Lower leg skin (tissue), 4 donors: Measurements from ENCODE around the gene CCDC70. TPM values are rescaled to one million over a fixed set of nuclear protein-coding genes. Genes with fewer than 3 reads are reported as not detected.
"Not testable (repeated sequence)": the region's sequence is repeated elsewhere in the genome, so short reads cannot be mapped to it uniquely, and the experiment has no call there.

Experiments used
- DNase-seq, 2 donors: peaks; one replicate each; pipeline ENCODE4 v3.0.0-alpha.2; 2019; ENCODE audit warnings: low spot score in 2 of 2
- H3K4me3 ChIP-seq: fragments of 200-600 bp; sonication (generic); 2 replicates; pipeline ENCODE4 v1.5.1; 2017; ENCODE audit warnings: mild to moderate bottlenecking, low read depth; ENCODE audit not compliant: poor library complexity, severe bottlenecking
- POLR2A ChIP-seq, 2 donors: fragments of 450-650 bp; IDR thresholded peaks; one replicate each; pipeline ENCODE4 v1.6.1; 2016 to 2017; ENCODE audit warnings: antibody characterized with exemption in 2 of 2, mild to moderate bottlenecking in 1 of 2, moderate library complexity in 1 of 2
- WGBS, 2 donors: methylation state at CpG; one replicate each; pipeline ENCODE4 v1.1.5; 2018; 5-methylcytosine and 5-hydroxymethylcytosine counted together
- intact Hi-C: fragments of 100-400 bp; cut with DNase I; formaldehyde crosslinking; loops from one replicate; pipeline ENCODE4 v1.15.0; 2023; ENCODE audit warnings: low total_unique reads
- total RNA-seq, 4 donors: library from RNA; depleted of rRNA; stranded (reverse); fragments of >200 nt; gene quantifications; one replicate each; pipeline ENCODE4 v1.1.0, GENCODE V29; 2016
- TF ChIP-seq, protein P1 (sequence below), 3 donors: fragments of 450-650 bp; IDR thresholded peaks; one replicate each; pipeline ENCODE4 v1.5.1; 2016; ENCODE audit warnings: antibody characterized with exemption in 3 of 3, mild to moderate bottlenecking in 3 of 3, moderate library complexity in 2 of 3

Gene CCDC70
- total RNA-seq, 4 donors from 2014 or later: not detected

DNA sequence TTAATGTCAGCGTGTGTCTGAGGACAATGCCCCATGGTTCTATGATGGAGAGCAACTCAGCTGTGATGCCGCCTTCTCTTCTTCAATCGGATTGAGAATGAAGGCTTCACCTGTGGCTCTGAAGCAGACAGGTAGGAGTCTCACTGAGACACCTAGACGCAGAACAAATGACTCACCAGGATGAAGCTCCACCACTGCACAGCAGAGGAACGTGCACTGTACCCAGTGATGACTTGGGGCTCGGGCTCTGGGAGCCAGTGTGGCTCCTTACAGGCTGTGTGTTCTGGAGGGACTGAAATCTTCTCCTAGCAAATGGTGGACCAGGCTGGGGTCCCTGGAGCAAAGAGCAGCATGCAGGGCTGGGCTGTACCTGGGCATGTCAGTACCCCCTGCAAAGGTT lies 44.0 kb downstream of the CCDC70 start:
- intact Hi-C loops: no loop called here
- 62 to 94% methylated on average over 6 of the region's 6 CpGs for WGBS, 2 donors
- TF ChIP-seq, protein P1, sequence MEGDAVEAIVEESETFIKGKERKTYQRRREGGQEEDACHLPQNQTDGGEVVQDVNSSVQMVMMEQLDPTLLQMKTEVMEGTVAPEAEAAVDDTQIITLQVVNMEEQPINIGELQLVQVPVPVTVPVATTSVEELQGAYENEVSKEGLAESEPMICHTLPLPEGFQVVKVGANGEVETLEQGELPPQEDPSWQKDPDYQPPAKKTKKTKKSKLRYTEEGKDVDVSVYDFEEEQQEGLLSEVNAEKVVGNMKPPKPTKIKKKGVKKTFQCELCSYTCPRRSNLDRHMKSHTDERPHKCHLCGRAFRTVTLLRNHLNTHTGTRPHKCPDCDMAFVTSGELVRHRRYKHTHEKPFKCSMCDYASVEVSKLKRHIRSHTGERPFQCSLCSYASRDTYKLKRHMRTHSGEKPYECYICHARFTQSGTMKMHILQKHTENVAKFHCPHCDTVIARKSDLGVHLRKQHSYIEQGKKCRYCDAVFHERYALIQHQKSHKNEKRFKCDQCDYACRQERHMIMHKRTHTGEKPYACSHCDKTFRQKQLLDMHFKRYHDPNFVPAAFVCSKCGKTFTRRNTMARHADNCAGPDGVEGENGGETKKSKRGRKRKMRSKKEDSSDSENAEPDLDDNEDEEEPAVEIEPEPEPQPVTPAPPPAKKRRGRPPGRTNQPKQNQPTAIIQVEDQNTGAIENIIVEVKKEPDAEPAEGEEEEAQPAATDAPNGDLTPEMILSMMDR (IDR thresholded peaks at IDR 0.05): no peak
- no peak for TF ChIP-seq POLR2A (IDR thresholded peaks at IDR 0.05)
- no peak overlapping the region for H3K4me3 ChIP-seq
- peak in 1 of 2 donors; percentile 29 for DNase-seq

DNA sequence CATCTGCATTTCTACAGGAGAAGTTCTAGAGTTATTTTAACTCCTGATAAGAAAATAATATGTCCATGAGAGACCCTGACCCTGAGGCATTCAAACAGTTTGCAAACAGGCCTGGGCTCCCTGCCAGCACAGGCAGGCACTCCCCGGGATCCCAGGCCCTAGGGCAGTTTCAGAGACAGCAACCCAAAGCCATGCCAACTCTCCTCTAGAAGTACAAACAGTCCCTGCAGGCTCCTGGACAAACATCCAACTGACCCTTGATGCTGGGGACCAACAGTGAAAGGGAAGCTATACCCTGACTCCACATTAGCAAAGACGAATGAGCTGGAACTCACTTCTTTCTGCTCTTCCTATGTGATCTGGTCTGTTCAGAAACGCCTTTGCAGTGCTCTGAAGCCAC lies 44.8 kb downstream of the CCDC70 start:
- no peak for TF ChIP-seq POLR2A (IDR thresholded peaks at IDR 0.05)
- TF ChIP-seq, protein P1 (IDR thresholded peaks at IDR 0.05): no peak
- WGBS, 2 donors: 54 to 60% methylated on average over 3 of the region's 3 CpGs
- intact Hi-C loops: no loop called here

DNA sequence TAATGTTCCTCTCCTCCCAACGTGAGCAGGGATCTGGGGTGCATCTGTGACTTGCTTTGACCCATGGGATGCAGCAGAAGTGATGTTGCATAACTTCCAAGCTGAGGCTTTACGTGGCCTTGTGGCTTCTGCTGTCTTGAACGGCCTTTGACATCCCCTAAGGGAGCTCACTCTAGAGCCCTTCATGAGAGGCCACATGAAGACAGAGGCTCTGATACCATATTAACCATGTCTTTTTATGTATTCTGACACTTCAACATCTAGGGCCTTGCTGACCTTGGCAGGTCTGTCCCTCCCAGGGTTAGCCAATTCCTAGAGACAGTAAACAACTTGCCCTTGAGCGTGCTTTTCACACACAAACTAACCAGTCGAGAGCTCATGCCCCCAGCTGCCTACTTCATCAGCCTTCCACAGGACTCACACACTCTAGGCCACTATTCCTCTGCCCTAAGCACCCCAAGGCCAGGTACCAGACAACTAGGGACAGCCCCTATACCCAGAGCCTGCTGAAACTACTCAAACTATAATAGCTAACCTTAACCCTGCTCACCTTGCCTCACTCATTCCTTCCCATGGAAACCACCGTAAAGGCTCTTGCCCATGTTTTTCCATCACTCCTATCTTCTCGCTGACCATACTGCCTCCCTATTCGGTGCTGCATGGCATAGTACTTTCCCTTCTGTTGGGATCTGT lies 45.4 kb downstream of the CCDC70 start:
- TF ChIP-seq POLR2A (IDR thresholded peaks at IDR 0.05): no peak
- TF ChIP-seq, protein P1 (IDR thresholded peaks at IDR 0.05): no peak
- no peak overlapping the region for H3K4me3 ChIP-seq
- 84 to 85% methylated on average over 8 of the region's 8 CpGs for WGBS, 2 donors
- intact Hi-C loops: no loop called here
- peak in 1 of 2 donors; percentile 49 for DNase-seq

More for the DNA sequence above, 44.8 kb downstream of the CCDC70 start:
- H3K4me3 ChIP-seq: no peak overlapping the region
- no peak for DNase-seq

DNA sequence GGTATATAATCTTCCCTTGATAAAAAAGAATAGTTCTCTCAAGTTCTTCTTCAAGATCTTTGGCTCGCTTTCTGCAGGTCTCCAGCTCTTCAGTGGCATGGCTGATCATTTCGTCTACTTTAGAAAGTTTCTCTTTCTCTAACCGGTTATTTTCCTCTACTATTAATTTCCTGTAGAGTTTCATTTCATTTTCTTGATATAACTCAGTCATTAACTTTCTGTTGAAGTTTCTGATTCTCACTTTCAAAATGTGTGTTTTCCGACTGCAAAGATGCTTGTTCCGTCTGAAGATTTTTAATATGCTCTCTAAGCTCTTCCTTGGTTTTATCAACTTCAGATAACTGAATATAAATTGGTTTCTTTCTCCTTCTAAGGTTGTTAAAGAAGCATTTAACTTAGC lies 47.5 kb downstream of the CCDC70 start:
- intact Hi-C loops, H3K4me3 ChIP-seq: not testable (repeated sequence)
- peak in 1 of 2 donors; percentile 10 for DNase-seq
- WGBS, 2 donors: 87 to 91% methylated on average over 5 of the region's 5 CpGs

DNA sequence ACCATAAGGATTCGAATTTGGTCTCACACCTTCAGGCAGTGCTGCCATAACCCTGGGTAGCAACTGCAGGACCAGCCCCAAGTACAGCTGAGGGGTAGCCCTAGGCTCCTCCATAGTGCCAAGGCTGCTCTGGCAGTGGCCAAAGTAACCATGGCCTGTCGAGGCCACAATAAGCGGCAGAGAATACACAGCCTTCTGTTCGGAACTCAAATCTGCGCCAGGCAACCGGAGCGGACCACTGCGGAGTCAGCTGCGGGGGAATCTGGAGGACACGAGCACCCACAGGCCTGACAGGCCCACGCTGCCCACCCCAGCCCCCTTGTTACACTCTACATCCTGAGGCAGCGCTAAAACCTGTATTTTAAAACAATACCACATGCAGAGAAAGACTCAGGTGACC lies 48.7 kb downstream of the CCDC70 start:
- 92 to 96% methylated on average over 12 of the region's 12 CpGs for WGBS, 2 donors
- TF ChIP-seq, protein P1 (IDR thresholded peaks at IDR 0.05): no peak
- DNase-seq: peak in 1 of 2 donors; percentile 82
- no peak overlapping the region for H3K4me3 ChIP-seq
- intact Hi-C loops: no loop called here

DNA sequence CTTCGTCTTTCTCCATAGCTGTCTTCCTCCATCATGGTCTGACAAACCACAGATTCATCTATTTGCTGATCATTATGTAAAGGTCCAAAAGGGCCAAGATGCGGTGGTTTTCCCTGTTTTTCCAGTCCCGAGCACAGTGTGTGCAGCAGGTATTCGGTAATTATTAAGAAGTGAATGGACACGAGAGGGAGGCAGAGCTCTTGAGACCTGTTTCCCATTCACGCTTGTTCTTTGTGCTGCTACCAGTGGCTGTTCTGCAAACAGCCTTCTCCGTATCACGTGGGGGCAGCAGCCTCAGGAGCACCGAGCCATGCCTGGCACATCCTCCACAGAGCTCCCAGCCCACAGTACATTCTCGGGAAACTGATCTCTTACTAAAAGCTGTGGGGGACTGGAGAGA lies 50.3 kb downstream of the CCDC70 start:
- DNase-seq: peak in 1 of 2 donors; percentile 48
- WGBS, 2 donors: 69 to 74% methylated on average over 10 of the region's 10 CpGs

More for the DNA sequence above, 50.3 kb downstream of the CCDC70 start:
- TF ChIP-seq POLR2A (IDR thresholded peaks at IDR 0.05): no peak
- TF ChIP-seq, protein P1 (IDR thresholded peaks at IDR 0.05): no peak
- no peak overlapping the region for H3K4me3 ChIP-seq
- intact Hi-C loops: no loop called here
